CD4-positive, alpha-beta T cell (primary cell): Measurements from ENCODE around the gene WDR73. TPM values are rescaled to one million over a fixed set of nuclear protein-coding genes. Genes with fewer than 3 reads are reported as not detected.
A peak's percentile ranks its signal among the peaks of the same experiment; 100 is the strongest.

Experiments
- ATAC-seq: fragments of 200-7000 bp; cut with Tn5 transposase; one replicate; pipeline ENCODE4 v1.10.0; 2022; ENCODE audit warnings: mild to moderate bottlenecking; ENCODE audit not compliant: poor library complexity
- CTCF ChIA-PET: fragments of 350-600 bp; sonication (Branson Sonifier 250); formaldehyde crosslinking; loops from one replicate; lab custom pipeline; 2021; ENCODE audit warnings: antibody characterized with exemption, inconsistent platforms; lab: Charles Lee
- POLR2A ChIA-PET: fragments of 350-600 bp; sonication (Branson Sonifier 250); formaldehyde crosslinking; loops from one replicate; lab custom pipeline; 2021; ENCODE audit warnings: antibody characterized with exemption, inconsistent platforms; lab: Charles Lee
- DNase-seq, 14 experiments: peaks; one replicate each; pipeline ENCODE4 v3.0.0-alpha.2; 2013 to 2020; ENCODE audit warnings: mixed read lengths in 2 of 14
- H3K27ac ChIP-seq, 2 donors: one replicate each; pipeline versions ENCODE4 v1.5.1 to v1.7.0; 2013; ENCODE audit warnings: low read length in 2 of 2, low read depth in 1 of 2, mild to moderate bottlenecking in 1 of 2
- H3K27me3 ChIP-seq, 2 experiments: 1 replicate in 1 of 2; 2 replicates in 1 of 2; pipeline versions ENCODE4 v1.6.1 to v1.7.0; 2013; ENCODE audit warnings: low read length in 2 of 2, control low read depth in 1 of 2, mild to moderate bottlenecking in 1 of 2, moderate library complexity in 1 of 2; ENCODE audit not compliant: insufficient read depth in 2 of 2, control insufficient read depth in 1 of 2
- H3K36me3 ChIP-seq: one replicate; pipeline ENCODE4 v1.6.1; 2013; ENCODE audit warnings: low read length, control low read depth; ENCODE audit not compliant: insufficient read depth
- H3K4me1 ChIP-seq: one replicate; pipeline ENCODE4 v1.6.1; 2013; ENCODE audit warnings: low read length, control low read depth; ENCODE audit not compliant: insufficient read depth
- H3K4me3 ChIP-seq: one replicate; pipeline ENCODE4 v1.5.1; 2013; ENCODE audit warnings: mild to moderate bottlenecking, low read length, moderate library complexity
- H3K9me3 ChIP-seq, 2 experiments: 1 replicate in 1 of 2; 2 replicates in 1 of 2; pipeline versions ENCODE4 v1.6.1 to v1.7.0; 2013; ENCODE audit warnings: low read length in 2 of 2, mild to moderate bottlenecking in 2 of 2, control low read depth in 1 of 2, moderate library complexity in 1 of 2; ENCODE audit not compliant: control insufficient read depth in 1 of 2, insufficient read depth in 1 of 2
- H3K27ac Mint-ChIP-seq: one replicate; pipeline ENCODE4 v1.8.0; 2020; ENCODE audit warnings: mixed read lengths
- H3K27me3 Mint-ChIP-seq: one replicate; pipeline ENCODE4 v1.8.0; 2021; ENCODE audit warnings: mixed read lengths
- H3K36me3 Mint-ChIP-seq: one replicate; pipeline ENCODE4 v1.8.0; 2021; ENCODE audit warnings: low read depth, mixed read lengths
- H3K4me1 Mint-ChIP-seq: one replicate; pipeline ENCODE4 v1.8.0; 2021; ENCODE audit warnings: low read depth, mixed read lengths
- H3K4me3 Mint-ChIP-seq: one replicate; pipeline ENCODE4 v1.8.0; 2020; ENCODE audit warnings: mild to moderate bottlenecking, mixed read lengths
- H3K9me3 Mint-ChIP-seq: one replicate; pipeline ENCODE4 v1.8.0; 2020; ENCODE audit warnings: mixed read lengths
- intact Hi-C, 2 experiments: fragments of 100-400 bp; cut with DNase I in 1 of 2; cut with micrococcal nuclease in 1 of 2; formaldehyde crosslinking; loops; one replicate each; pipeline versions ENCODE4 v1.15.1 to v1.9.0; 2023 to 2025; cut with DNase I, micrococcal nuclease
- polyA plus RNA-seq, 2 donors: library from polyadenylated mRNA; unstranded; fragments of 120-200 nt; gene quantifications; one replicate each; pipeline ENCODE4 v1.2.1, GENCODE V29; 2013
- total RNA-seq, 174 experiments: library from RNA in 2 of 174; stranded (reverse) in 2 of 174; gene quantifications; one replicate each; pipeline ENCODE4 v1.2.3 and lab custom pipeline; 2021 to 2026
- TF ChIP-seq, protein P1 (sequence below): fragments of 200-600 bp; IDR thresholded peaks from one replicate; pipeline ENCODE4 v1.8.0; 2022; ENCODE audit warnings: antibody characterized with exemption, mild to moderate bottlenecking

WDR73 gene
- total RNA-seq (10 to 100 TPM; 17.8 to 23.7 TPM), total RNA-seq (lab: John Stamatoyannopoulos, UW) (32.2 to 111 (median 67.9) reads per million in 172 experiments)
- polyA plus RNA-seq (2013, experiment 1 of 2) = 20.9 TPM
- 23.2 TPM for polyA plus RNA-seq (2013, experiment 2 of 2)

DNA sequence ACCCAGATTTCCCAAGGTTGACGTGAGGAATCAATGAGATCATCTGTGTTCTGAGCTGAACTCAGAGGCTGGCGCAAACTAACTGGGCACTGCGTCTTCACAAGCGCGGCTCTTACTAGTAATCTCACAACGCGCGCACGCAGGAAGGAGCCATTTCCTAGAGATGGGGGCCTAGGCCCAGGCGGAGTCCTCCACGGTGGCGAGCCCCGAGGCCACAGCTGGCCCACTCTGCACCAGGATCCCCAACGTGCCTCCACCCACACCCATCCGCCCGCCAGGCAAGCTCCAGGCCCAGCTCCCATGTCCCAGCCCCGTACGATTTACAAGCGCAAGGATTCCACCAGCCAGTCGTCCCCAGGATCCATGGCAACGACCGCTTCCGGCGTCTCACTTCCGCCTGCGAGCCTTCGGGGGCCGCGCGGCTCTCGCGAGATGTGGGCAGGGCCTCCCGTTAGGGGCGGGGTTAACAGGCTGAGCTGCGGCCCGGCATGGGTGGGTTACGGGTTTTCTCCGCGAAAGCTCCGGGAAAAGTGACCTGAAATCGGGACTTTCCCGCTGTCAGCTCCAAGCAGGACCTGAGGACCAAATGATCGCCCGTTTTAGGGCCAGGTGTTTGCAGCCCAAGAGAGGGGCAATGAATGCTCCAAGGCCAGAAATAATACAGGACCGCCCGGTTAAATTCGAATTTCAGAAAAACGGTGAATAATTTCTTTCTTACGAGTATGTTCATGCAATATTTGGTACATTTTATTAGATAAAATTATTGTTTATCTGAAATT, at the start of gene WDR73:
WDR73 (minus strand) TSS at position 374 of the 779 bp plus-strand sequence; CDS start at position 365, 9 bp downstream.
- Mint-ChIP-seq H3K4me3 (peak within 1 kb of the TSS; percentile 99), H3K27me3 (no peaks in the 10 kb centered on the region), H3K9me3 (no peaks in the 10 kb centered on the region), H3K27ac (peak within 1 kb of the TSS; percentile 93), H3K36me3 (peaks cover 22% of the 10 kb centered on the region), H3K4me1 (peaks cover 53% of the 10 kb centered on the region)
- H3K9me3 ChIP-seq = no peaks in the 10 kb centered on the region
- peak; percentile 74 for ATAC-seq
- H3K27me3 ChIP-seq = no peaks in the 10 kb centered on the region
- peak within 1 kb of the TSS; percentile 82 to 84 for H3K27ac ChIP-seq
- peak within 1 kb of the TSS; percentile 86 for H3K4me3 ChIP-seq
- ChIA-PET POLR2A (interaction anchor here (0.6 to 6.9 kb wide), 32 partner anchors 9 to 726 kb away, joined by 3 to 79 read pairs (median 4); partner anchors contain the start of genes AKAP13, PDE8A, SEC11A and ZNF592), CTCF (interaction anchor here (0.9 to 2.1 kb wide), 8 partner anchors 20 to 274 kb away, joined by 3 to 8 read pairs (median 4); partner anchors contain the start of gene ZSCAN2)
- H3K4me1 ChIP-seq = peaks cover 56% of the 10 kb centered on the region
- peak; percentile 95 to 98 (median 97) for DNase-seq
- H3K36me3 ChIP-seq = peaks cover 24% of the 10 kb centered on the region
- intact Hi-C loops = loop anchor here (1.0 to 10.0 kb wide), 13 partner anchors 21 to 1141 kb away; partner anchors contain the start of genes KLHL25 (in 1 of the 2), SEC11A (in 1 of the 2) and ZNF592 (in 1 of the 2)
- TF ChIP-seq, protein P1, sequence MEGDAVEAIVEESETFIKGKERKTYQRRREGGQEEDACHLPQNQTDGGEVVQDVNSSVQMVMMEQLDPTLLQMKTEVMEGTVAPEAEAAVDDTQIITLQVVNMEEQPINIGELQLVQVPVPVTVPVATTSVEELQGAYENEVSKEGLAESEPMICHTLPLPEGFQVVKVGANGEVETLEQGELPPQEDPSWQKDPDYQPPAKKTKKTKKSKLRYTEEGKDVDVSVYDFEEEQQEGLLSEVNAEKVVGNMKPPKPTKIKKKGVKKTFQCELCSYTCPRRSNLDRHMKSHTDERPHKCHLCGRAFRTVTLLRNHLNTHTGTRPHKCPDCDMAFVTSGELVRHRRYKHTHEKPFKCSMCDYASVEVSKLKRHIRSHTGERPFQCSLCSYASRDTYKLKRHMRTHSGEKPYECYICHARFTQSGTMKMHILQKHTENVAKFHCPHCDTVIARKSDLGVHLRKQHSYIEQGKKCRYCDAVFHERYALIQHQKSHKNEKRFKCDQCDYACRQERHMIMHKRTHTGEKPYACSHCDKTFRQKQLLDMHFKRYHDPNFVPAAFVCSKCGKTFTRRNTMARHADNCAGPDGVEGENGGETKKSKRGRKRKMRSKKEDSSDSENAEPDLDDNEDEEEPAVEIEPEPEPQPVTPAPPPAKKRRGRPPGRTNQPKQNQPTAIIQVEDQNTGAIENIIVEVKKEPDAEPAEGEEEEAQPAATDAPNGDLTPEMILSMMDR = no peak

DNA sequence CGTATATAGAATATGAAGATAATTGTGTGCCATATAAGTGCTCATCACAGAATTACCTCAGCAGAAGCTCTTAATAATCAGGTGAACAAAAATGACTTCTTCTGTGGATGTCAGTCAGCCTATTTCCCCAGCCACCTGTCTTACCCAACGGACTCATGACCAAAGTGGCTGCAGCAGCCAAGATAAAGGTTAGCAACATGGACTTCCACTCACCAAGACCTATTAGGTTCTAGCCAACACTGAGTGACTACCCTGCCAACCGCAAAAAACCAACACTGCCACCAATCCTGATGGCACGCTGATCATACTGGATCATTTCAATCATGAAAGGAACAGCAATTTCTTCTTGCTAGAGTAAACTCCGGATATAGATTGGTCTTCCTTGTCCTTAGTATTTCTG, 49.7 kb upstream of the WDR73 start:
- no peaks in the 10 kb centered on the region for H3K9me3 ChIP-seq
- Mint-ChIP-seq H3K4me1 (peaks cover 67% of the 10 kb centered on the region), H3K36me3 (peaks cover 23% of the 10 kb centered on the region), H3K27me3 (no peaks in the 10 kb centered on the region), H3K27ac (peak overlapping the region; percentile 63), H3K9me3 (no peaks in the 10 kb centered on the region), H3K4me3 (no peak overlapping the region)
- intact Hi-C loops = loop anchor here in 1 of 2 experiments (2.0 kb wide), 1 partner anchor 13 kb away; the partner anchor contains the start of gene SEC11A
- H3K4me3 ChIP-seq = no peak overlapping the region
- POLR2A ChIA-PET = interaction anchor here (0.6 to 3.0 kb wide), 5 partner anchors 11 to 391 kb away, joined by 3 to 11 read pairs (median 3); partner anchors contain the start of gene SEC11A
- H3K27me3 ChIP-seq = no peaks in the 10 kb centered on the region
- TF ChIP-seq, protein P1 = no peak
- peaks cover 38% of the 10 kb centered on the region for H3K4me1 ChIP-seq
- no peak overlapping the region for H3K27ac ChIP-seq
- peaks cover 18% of the 10 kb centered on the region for H3K36me3 ChIP-seq
- ATAC-seq = no peak
- CTCF ChIA-PET = no interaction called here
- DNase-seq = no peak

DNA sequence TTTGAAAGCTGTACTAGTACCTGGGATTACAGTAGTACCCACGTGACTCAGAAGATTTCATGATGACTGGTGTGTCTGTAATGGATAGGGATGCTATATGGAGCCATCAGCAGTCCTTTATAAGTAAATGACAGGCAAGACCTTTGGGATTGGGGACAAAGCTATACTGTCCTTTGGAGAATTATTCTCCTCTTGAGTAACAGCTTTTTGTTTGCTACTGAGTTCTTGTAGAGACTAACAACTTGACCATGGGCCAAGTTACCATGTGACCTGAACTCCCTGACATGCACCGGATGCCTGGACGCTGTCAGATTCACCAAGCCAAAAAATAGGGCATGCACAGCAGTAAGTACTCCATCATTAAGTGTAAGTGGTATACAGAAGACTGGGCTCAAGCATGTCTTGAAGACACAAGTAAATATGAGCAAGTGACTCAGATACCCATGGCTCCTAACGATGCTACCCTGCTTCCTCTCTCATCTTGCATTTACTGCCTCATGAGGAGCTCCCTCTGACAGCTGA, 48.9 kb upstream of the WDR73 start:
- DNase-seq (peak in 1 of 14 experiments; percentile 21), ATAC-seq (no peak)
- Histone ChIP-seq H3K36me3 (peaks cover 18% of the 10 kb centered on the region), H3K27ac (no peak overlapping the region), H3K4me3 (no peak overlapping the region), H3K9me3 (no peaks in the 10 kb centered on the region), H3K27me3 (no peaks in the 10 kb centered on the region), H3K4me1 (peaks cover 39% of the 10 kb centered on the region)
- TF ChIP-seq, protein P1 = no peak
- Mint-ChIP-seq H3K27ac (peak overlapping the region; percentile 63), H3K4me3 (no peak overlapping the region), H3K36me3 (peaks cover 16% of the 10 kb centered on the region), H3K4me1 (peaks cover 67% of the 10 kb centered on the region), H3K27me3 (no peaks in the 10 kb centered on the region), H3K9me3 (no peaks in the 10 kb centered on the region)
- intact Hi-C loops = loop anchor here in 1 of 2 experiments (2.0 kb wide), 1 partner anchor 14 kb away; the partner anchor contains the start of gene SEC11A
- CTCF ChIA-PET = no interaction called here
- POLR2A ChIA-PET = interaction anchor here (0.6 to 3.0 kb wide), 4 partner anchors 13 to 392 kb away, joined by 3 to 11 read pairs (median 4); partner anchors contain the start of gene SEC11A
